ENCODE data around the gene DSN1.
A peak's percentile ranks its signal among the peaks of the same experiment; 100 is the strongest.

Gene DSN1

GRCh38 chr20:36754656-36755222, 18.8 kb downstream of the DSN1 start:
- Histone ChIP-seq H3K18ac (ENCODE audit: low read length) (no peak overlapping the region), H3K27ac (replicated peaks; ENCODE audit: low read length) (peak overlapping the region; percentile 6), H3K36me3 (replicated peaks in 1 of 2; ENCODE audit: control insufficient read depth in 2 of 2, insufficient read depth in 2 of 2, low read length in 2 of 2) (peaks cover 21 to 81% of the 10 kb centered on the region in 2 donors), H2AFZ (ENCODE audit: low read length) (no peak overlapping the region), H2BK12ac (ENCODE audit: low read length) (no peak overlapping the region), H3K9ac (ENCODE audit: low read depth, low read length, poor library complexity) (no peak overlapping the region), H3K79me1 (ENCODE audit: low read depth, low read length) (no peaks in the 10 kb centered on the region), H4K8ac (ENCODE audit: low read depth, low read length) (no peak overlapping the region), H2BK120ac (ENCODE audit: low read depth, low read length) (no peak overlapping the region), H4K91ac (ENCODE audit: low read depth, low read length, poor library complexity) (no peak overlapping the region), H3K4me1 (ENCODE audit: control insufficient read depth in 2 of 2, insufficient read depth in 1 of 2, low read depth in 1 of 2, low read length in 2 of 2) (peaks cover 0 to 3% of the 10 kb centered on the region in 2 donors), H2AK5ac (ENCODE audit: low read depth, low read length) (no peak overlapping the region), H3K4ac (ENCODE audit: low read length) (no peak overlapping the region), H3K23ac (ENCODE audit: low read depth, low read length, poor library complexity) (no peak overlapping the region), H2BK15ac (ENCODE audit: low read length) (no peak overlapping the region), H3K14ac (ENCODE audit: low read length) (no peak overlapping the region), H3K27me3 (ENCODE audit: control insufficient read depth in 3 of 3, insufficient read depth in 3 of 3, low read depth in 1 of 3, low read length in 3 of 3) (no peaks in the 10 kb centered on the region), H3K4me2 (ENCODE audit: insufficient read depth, low read length, poor library complexity, severe bottlenecking) (no peak overlapping the region), H3K4me3 (ENCODE audit: low read length in 2 of 2) (no peak overlapping the region), H3K9me3 (replicated peaks in 1 of 2; ENCODE audit: control insufficient read depth in 2 of 2, insufficient read depth in 1 of 2, low read depth in 1 of 2, low read length in 2 of 2) (no peaks in the 10 kb centered on the region), H2BK5ac (ENCODE audit: low read length) (no peak overlapping the region)
- DNase-seq (ENCODE audit: low spot score): peak; percentile 41
- no CpG with 5 or more reads among the region's 2 CpGs for WGBS, 2 donors (ENCODE audit: extremely low coverage in 2 of 2, insufficient read length in 2 of 2, insufficient replicate concordance in 1 of 2)

GRCh38 chr20:36752582-36752981, 21.0 kb downstream of the DSN1 start:
- no peak overlapping the region for H4K8ac ChIP-seq (ENCODE audit: low read depth, low read length)

GRCh38 chr20:36745927-36746659, 27.5 kb downstream of the DSN1 start, which contains the start of gene NDRG3:
Gene NDRG3, minus strand, starts transcription at chr20:36746090. Its CDS starts 24,355 bp downstream, at chr20:36721735.
- WGBS, 2 donors (ENCODE audit: extremely low coverage in 2 of 2, insufficient read length in 2 of 2, insufficient replicate concordance in 1 of 2): no CpG with 5 or more reads among the region's 63 CpGs
- Histone ChIP-seq H2BK15ac (ENCODE audit: low read length) (peak within 1 kb of the TSS; percentile 14), H3K27ac (replicated peaks; ENCODE audit: low read length) (no peak within 1 kb of the TSS)

More at GRCh38 chr20:36752582-36752981, 21.0 kb downstream of the DSN1 start:
- no peak for DNase-seq (ENCODE audit: low spot score)
- Histone ChIP-seq H2AFZ (ENCODE audit: low read length) (no peak overlapping the region), H3K9me3 (replicated peaks in 1 of 2; ENCODE audit: control insufficient read depth in 2 of 2, insufficient read depth in 1 of 2, low read depth in 1 of 2, low read length in 2 of 2) (no peaks in the 10 kb centered on the region), H3K4me1 (ENCODE audit: control insufficient read depth in 2 of 2, insufficient read depth in 1 of 2, low read depth in 1 of 2, low read length in 2 of 2) (peaks cover 0 to 3% of the 10 kb centered on the region in 2 donors), H4K91ac (ENCODE audit: low read depth, low read length, poor library complexity) (no peak overlapping the region), H3K4me3 (ENCODE audit: low read length in 2 of 2) (no peak overlapping the region), H3K23ac (ENCODE audit: low read depth, low read length, poor library complexity) (no peak overlapping the region), H3K18ac (ENCODE audit: low read length) (no peak overlapping the region), H2BK120ac (ENCODE audit: low read depth, low read length) (no peak overlapping the region), H2BK5ac (ENCODE audit: low read length) (no peak overlapping the region), H3K14ac (ENCODE audit: low read length) (no peak overlapping the region), H3K79me1 (ENCODE audit: low read depth, low read length) (no peaks in the 10 kb centered on the region), H3K27me3 (ENCODE audit: control insufficient read depth in 3 of 3, insufficient read depth in 3 of 3, low read depth in 1 of 3, low read length in 3 of 3) (no peaks in the 10 kb centered on the region), H3K4me2 (ENCODE audit: insufficient read depth, low read length, poor library complexity, severe bottlenecking) (no peak overlapping the region), H2AK5ac (ENCODE audit: low read depth, low read length) (no peak overlapping the region), H3K4ac (ENCODE audit: low read length) (no peak overlapping the region), H2BK15ac (ENCODE audit: low read length) (no peak overlapping the region), H3K9ac (ENCODE audit: low read depth, low read length, poor library complexity) (no peak overlapping the region), H2BK12ac (ENCODE audit: low read length) (no peak overlapping the region), H3K27ac (replicated peaks; ENCODE audit: low read length) (no peak overlapping the region), H3K36me3 (replicated peaks in 1 of 2; ENCODE audit: control insufficient read depth in 2 of 2, insufficient read depth in 2 of 2, low read length in 2 of 2) (peaks cover 18 to 71% of the 10 kb centered on the region in 2 donors)
- no CpG with 5 or more reads among the region's 5 CpGs for WGBS, 2 donors (ENCODE audit: extremely low coverage in 2 of 2, insufficient read length in 2 of 2, insufficient replicate concordance in 1 of 2)

More at GRCh38 chr20:36745927-36746659, 27.5 kb downstream of the DSN1 start, which contains the start of gene NDRG3:
- peak within 1 kb of the TSS; percentile 92 for H3K4me2 ChIP-seq (ENCODE audit: insufficient read depth, low read length, poor library complexity, severe bottlenecking)
- H3K9me3 ChIP-seq (replicated peaks in 1 of 2; ENCODE audit: control insufficient read depth in 2 of 2, insufficient read depth in 1 of 2, low read depth in 1 of 2, low read length in 2 of 2): peaks cover 0 to 3% of the 10 kb centered on the region in 2 donors
- H3K4me1 ChIP-seq (ENCODE audit: control insufficient read depth in 2 of 2, insufficient read depth in 1 of 2, low read depth in 1 of 2, low read length in 2 of 2): peaks cover 4 to 5% of the 10 kb centered on the region in 2 donors
- H3K14ac ChIP-seq (ENCODE audit: low read length): no peak within 1 kb of the TSS
- H3K23ac ChIP-seq (ENCODE audit: low read depth, low read length, poor library complexity): no peak within 1 kb of the TSS
- H4K8ac ChIP-seq (ENCODE audit: low read depth, low read length): no peak within 1 kb of the TSS
- H3K27me3 ChIP-seq (ENCODE audit: control insufficient read depth in 3 of 3, insufficient read depth in 3 of 3, low read depth in 1 of 3, low read length in 3 of 3): peaks cover 0 to 4% (median 0%) of the 10 kb centered on the region in 3 experiments
- H2BK12ac ChIP-seq (ENCODE audit: low read length): no peak within 1 kb of the TSS
- H3K4me3 ChIP-seq (ENCODE audit: low read length in 2 of 2): peak within 1 kb of the TSS; percentile 79 to 89
- no peak within 1 kb of the TSS for H2BK5ac ChIP-seq (ENCODE audit: low read length)
- no peak within 1 kb of the TSS for H3K4ac ChIP-seq (ENCODE audit: low read length)
- H3K36me3 ChIP-seq (replicated peaks in 1 of 2; ENCODE audit: control insufficient read depth in 2 of 2, insufficient read depth in 2 of 2, low read length in 2 of 2): peaks cover 2 to 13% of the 10 kb centered on the region in 2 donors
- H3K18ac ChIP-seq (ENCODE audit: low read length): peak within 1 kb of the TSS; percentile 93
- H3K79me1 ChIP-seq (ENCODE audit: low read depth, low read length): no peaks in the 10 kb centered on the region
- no peak within 1 kb of the TSS for H4K91ac ChIP-seq (ENCODE audit: low read depth, low read length, poor library complexity)
- DNase-seq (ENCODE audit: low spot score): peak; percentile 89
- peak within 1 kb of the TSS; percentile 83 for H3K9ac ChIP-seq (ENCODE audit: low read depth, low read length, poor library complexity)
- H2AK5ac ChIP-seq (ENCODE audit: low read depth, low read length): no peak within 1 kb of the TSS
- H2BK120ac ChIP-seq (ENCODE audit: low read depth, low read length): peak within 1 kb of the TSS; percentile 68
- peak within 1 kb of the TSS; percentile 94 for H2AFZ ChIP-seq (ENCODE audit: low read length)
